ENCODE data around the gene TDRKH.

GRCh38 chr1:151814971-151815545 lies 24.8 kb upstream of the TDRKH start:
- TF ChIP-seq REST (IDR thresholded peaks at IDR 0.05; ENCODE audit: insufficient read depth in 1 of 2, low read depth in 2 of 2, low read length in 2 of 2) (no peak), TAF1 (IDR thresholded peaks at IDR 0.05; ENCODE audit: borderline replicate concordance, insufficient read depth, low read length) (no peak), POLR2AphosphoS5 (IDR thresholded peaks at IDR 0.05; ENCODE audit: low read depth, low read length) (no peak)

All from PFSK-1 (cell line).